Nephron (organoid): ENCODE measurements around the gene HOXC11.
A peak's percentile ranks its signal among the peaks of the same experiment; 100 is the strongest.

Experiments
- H3K27ac Mint-ChIP-seq, 3 experiments: 2 replicates each; pipeline ENCODE4 v1.8.0; 2020; ENCODE audit warnings: mixed read lengths in 3 of 3, mild to moderate bottlenecking in 2 of 3, moderate library complexity in 1 of 3
- H3K27me3 Mint-ChIP-seq: 2 replicates; pipeline ENCODE4 v1.8.0; 2021; ENCODE audit warnings: low read depth, mild to moderate bottlenecking, moderate library complexity, mixed read lengths
- H3K36me3 Mint-ChIP-seq: 2 replicates; pipeline ENCODE4 v1.8.0; 2020; ENCODE audit warnings: low read depth, mixed read lengths
- H3K4me1 Mint-ChIP-seq: 2 replicates; pipeline ENCODE4 v1.8.0; 2020; ENCODE audit warnings: mixed read lengths
- H3K4me3 Mint-ChIP-seq, 3 experiments: 2 replicates each; pipeline ENCODE4 v1.8.0; 2020; ENCODE audit warnings: mild to moderate bottlenecking in 3 of 3, mixed read lengths in 3 of 3, moderate library complexity in 2 of 3
- H3K9me3 Mint-ChIP-seq: 2 replicates; pipeline ENCODE4 v1.8.0; 2020; ENCODE audit warnings: mixed read lengths
- TF ChIP-seq, protein P1 (sequence below), 3 experiments: fragments of 200-600 bp; sonication (generic); IDR thresholded peaks; one replicate each; pipeline ENCODE4 v1.5.0; 2021; ENCODE audit warnings: antibody characterized with exemption in 3 of 3; ENCODE audit not compliant: unreplicated experiment in 3 of 3

Gene HOXC11

DNA sequence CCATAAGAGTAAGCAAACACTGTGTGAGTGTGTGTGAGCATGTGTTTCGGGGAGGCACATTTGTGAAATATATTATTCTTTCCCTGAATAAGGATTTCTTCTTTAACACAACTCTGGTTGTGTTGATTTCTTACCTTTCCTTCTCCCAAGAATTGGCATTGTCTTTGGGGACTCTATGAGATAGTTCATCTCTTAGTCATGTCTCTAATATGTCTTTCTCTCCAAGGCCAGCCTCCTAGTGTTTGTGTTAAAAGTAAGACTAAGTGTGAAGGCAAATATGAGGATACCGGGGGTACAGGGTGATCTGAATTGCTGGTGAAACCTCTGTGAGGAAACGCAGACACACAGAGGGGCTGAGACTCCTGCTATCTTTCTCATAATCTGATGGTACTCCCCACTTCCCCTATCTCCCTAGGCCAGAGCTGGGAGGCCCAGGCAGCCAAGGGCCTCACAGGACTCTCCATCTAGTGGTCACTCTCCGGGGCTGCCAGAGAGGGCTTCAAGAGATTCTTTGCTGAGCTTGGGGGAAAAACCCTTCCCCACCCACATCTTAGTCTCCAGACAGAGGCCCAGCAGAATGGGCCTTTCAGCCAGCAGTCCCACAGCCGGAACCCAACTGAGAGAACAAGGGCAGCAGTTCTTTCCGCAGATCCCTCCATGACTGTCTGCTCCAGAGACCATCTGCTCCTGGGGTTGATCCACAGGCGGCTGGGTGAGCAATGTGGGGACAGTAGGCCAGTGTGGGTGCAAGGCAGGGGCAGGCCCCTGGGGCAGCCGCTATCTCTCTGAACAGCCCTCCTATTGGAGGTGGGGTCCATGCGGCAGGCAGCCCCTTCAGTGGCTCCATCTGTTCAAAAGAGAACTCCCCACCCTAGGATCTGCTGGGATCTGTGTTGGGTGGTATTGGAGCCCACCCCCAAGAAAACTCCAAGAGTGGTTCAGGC lies 24.0 kb upstream of the HOXC11 start:
- TF ChIP-seq, protein P1, sequence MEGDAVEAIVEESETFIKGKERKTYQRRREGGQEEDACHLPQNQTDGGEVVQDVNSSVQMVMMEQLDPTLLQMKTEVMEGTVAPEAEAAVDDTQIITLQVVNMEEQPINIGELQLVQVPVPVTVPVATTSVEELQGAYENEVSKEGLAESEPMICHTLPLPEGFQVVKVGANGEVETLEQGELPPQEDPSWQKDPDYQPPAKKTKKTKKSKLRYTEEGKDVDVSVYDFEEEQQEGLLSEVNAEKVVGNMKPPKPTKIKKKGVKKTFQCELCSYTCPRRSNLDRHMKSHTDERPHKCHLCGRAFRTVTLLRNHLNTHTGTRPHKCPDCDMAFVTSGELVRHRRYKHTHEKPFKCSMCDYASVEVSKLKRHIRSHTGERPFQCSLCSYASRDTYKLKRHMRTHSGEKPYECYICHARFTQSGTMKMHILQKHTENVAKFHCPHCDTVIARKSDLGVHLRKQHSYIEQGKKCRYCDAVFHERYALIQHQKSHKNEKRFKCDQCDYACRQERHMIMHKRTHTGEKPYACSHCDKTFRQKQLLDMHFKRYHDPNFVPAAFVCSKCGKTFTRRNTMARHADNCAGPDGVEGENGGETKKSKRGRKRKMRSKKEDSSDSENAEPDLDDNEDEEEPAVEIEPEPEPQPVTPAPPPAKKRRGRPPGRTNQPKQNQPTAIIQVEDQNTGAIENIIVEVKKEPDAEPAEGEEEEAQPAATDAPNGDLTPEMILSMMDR (IDR thresholded peaks at IDR 0.05; ENCODE audit: unreplicated experiment in 3 of 3), result no peak
- Mint-ChIP-seq H3K4me1 (peaks cover 6% of the 10 kb centered on the region), H3K9me3 (peaks cover under 1% of the 10 kb centered on the region), H3K4me3 (no peak overlapping the region), H3K27me3 (peaks cover 100% of the 10 kb centered on the region), H3K27ac (no peak overlapping the region), H3K36me3 (no peaks in the 10 kb centered on the region)

DNA sequence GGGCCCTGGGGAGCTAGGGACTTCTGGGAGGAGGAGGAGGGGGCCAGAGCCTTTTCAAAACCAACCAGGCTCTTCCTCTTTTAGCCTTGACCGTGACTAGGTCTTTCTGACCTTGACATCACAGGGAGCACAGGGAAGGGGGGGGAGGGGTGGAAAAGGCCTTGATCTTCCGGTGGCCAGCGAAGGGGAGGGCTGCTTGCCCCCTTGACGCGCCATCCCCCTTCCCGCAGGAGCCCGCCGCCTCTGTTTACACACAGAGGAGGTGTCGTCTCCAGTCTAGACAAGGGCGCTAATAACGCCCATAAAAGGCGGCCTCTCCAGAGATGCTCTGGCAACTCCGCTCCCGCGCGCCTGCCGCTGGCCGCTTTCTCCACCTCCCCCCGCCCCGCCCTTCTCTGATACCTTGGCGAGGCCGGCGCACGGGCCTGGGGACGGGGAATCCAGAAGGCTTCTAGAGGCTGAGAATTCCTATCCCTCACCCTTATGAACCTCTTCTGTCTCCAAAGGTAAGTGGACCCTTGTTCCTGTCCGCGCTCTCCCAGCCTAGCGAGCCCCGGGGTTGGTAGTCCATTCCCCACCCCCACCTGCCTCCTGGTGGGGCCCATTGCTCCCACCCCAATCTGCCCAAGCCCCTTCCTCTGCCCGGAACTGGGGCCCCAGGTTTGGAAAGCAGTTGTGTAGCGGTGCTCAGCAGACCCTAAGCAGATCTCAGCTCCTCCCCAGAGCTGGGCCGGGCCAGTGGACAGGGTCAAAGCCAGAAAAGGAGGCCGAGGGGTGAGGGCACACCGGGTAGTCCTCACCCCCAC lies 23.1 kb upstream of the HOXC11 start:
- no peaks in the 10 kb centered on the region for H3K9me3 Mint-ChIP-seq
- no peaks in the 10 kb centered on the region for H3K36me3 Mint-ChIP-seq
- H3K27me3 Mint-ChIP-seq, result peaks cover 100% of the 10 kb centered on the region
- H3K4me1 Mint-ChIP-seq, result peaks cover 6% of the 10 kb centered on the region
- H3K4me3 Mint-ChIP-seq, result no peak overlapping the region
- H3K27ac Mint-ChIP-seq, result no peak overlapping the region
- TF ChIP-seq, protein P1 (IDR thresholded peaks at IDR 0.05; ENCODE audit: unreplicated experiment in 3 of 3), result no peak

DNA sequence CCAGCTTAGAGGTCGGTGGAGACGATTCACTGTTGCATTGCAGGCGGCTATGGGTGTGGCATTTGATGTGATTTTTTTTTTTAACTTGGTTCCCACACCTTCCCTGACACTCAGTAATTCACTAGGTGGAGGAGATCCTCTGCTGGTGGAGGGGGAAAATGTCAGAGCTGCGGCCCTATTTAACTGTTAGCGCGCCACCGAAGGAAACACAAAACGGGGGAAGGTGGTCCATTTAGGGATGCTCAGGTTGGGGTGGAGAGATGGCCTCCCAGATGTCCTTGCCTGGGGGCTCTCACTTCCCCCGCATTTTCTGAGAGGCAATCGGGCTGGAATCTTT lies 22.5 kb upstream of the HOXC11 start:
- no peaks in the 10 kb centered on the region for H3K36me3 Mint-ChIP-seq
- H3K4me1 Mint-ChIP-seq, result peaks cover 6% of the 10 kb centered on the region
- no peaks in the 10 kb centered on the region for H3K9me3 Mint-ChIP-seq
- H3K27me3 Mint-ChIP-seq, result peaks cover 100% of the 10 kb centered on the region
- TF ChIP-seq, protein P1 (IDR thresholded peaks at IDR 0.05; ENCODE audit: unreplicated experiment in 3 of 3), result no peak
- H3K27ac Mint-ChIP-seq, result no peak overlapping the region
- H3K4me3 Mint-ChIP-seq, result no peak overlapping the region

DNA sequence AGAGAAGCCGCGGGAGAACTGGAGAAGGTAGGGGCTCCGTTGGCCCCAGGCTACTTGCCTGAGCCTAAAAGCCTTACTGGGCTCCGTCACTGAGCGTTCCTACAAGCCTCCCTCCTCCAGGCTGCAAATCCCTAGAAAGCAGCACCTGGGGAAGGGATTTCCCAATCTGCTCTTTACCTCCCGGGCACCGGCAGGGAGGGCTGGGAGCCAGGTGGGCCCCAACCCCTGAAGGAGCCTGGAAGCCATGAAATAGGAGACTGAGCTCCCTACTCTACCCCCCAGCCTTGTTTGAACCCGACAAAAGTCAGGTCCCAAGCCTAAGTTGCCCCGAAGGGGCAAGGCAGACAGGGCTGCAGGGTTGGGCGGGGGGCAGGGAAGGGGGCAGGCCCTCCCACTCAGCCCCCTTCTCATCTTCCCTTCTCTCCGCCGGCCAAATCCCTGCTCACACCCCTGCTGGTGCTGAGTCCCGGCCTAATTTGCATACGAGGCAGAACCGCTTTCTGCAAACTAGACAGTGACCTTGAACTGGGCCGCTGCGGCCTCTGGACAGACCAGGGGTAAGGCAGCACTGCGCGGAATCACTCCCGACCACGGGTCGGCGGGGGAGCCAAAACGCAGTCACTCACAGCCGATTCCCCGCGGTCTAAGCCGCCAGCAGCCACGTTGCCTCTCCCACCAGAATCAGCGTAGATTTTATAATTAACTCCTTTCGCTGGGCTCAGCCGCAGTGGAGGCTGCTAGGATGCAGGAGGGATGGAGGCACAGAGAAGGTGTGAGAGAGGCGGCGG lies 21.9 kb upstream of the HOXC11 start:
- no peaks in the 10 kb centered on the region for H3K36me3 Mint-ChIP-seq
- no peak overlapping the region for H3K27ac Mint-ChIP-seq
- TF ChIP-seq, protein P1 (IDR thresholded peaks at IDR 0.05; ENCODE audit: unreplicated experiment in 3 of 3), result no peak
- peaks cover 100% of the 10 kb centered on the region for H3K27me3 Mint-ChIP-seq
- H3K4me3 Mint-ChIP-seq, result peak overlapping the region in 1 of 3 experiments; percentile 23
- no peaks in the 10 kb centered on the region for H3K9me3 Mint-ChIP-seq
- H3K4me1 Mint-ChIP-seq, result peaks cover 6% of the 10 kb centered on the region

DNA sequence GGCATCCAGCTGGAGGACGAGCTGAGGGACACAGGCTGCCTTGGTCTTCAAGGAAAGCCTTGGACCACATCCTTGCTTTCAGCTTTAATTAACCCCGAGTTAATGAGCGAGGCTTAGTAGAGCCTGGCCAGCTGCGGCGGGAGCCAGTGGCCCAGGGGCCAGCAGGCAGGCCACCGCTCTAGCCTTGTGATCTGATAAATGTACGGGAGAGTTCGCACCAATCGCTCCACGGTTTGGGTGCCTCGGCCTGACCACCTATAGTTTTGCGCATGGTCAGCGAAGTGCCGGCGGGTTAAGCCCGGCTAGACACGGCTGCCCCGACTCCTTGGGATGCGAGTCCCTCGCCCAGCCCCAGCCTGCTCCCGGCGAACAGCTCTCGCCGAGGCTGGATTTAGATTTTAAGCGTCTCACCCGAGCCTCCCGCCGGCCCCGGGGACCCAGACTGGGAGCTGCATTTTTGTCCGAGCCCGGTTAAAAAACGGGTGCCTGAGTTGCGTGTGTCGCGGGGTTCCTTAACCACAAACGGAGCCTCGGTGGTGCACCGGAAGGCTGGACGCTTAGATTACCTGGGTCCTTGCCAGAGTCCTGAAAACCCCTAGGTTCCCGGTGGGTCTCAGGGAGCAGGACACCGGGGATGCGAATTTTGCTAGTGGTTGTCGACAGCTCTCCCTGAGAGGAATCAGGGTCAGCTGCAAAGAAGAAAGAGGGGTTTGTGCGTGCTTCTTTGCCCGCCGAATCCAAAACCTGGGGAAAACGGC lies 21.2 kb upstream of the HOXC11 start:
- peaks cover 6% of the 10 kb centered on the region for H3K4me1 Mint-ChIP-seq
- no peak overlapping the region for H3K4me3 Mint-ChIP-seq
- H3K36me3 Mint-ChIP-seq, result no peaks in the 10 kb centered on the region
- H3K27ac Mint-ChIP-seq, result no peak overlapping the region
- peaks cover 100% of the 10 kb centered on the region for H3K27me3 Mint-ChIP-seq
- no peaks in the 10 kb centered on the region for H3K9me3 Mint-ChIP-seq
- TF ChIP-seq, protein P1 (IDR thresholded peaks at IDR 0.05; ENCODE audit: unreplicated experiment in 3 of 3), result no peak
